Measurements from ENCODE around the gene SLC23A3.

The SLC23A3 gene

GRCh38 chr2:219112062-219112406, 57.8 kb downstream of the SLC23A3 start:
- Histone ChIP-seq H3K79me2 (ENCODE audit: low read length) (no peaks in the 10 kb centered on the region), H3K9me2 (replicated peaks; ENCODE audit: insufficient read depth, low read length) (no peaks in the 10 kb centered on the region), H3K4me3 (ENCODE audit: low read length) (no peak overlapping the region), H3K9ac (ENCODE audit: low read length) (no peak overlapping the region), H3K9me3 (replicated peaks; ENCODE audit: insufficient read depth, low read length) (no peaks in the 10 kb centered on the region), H3K27me3 (replicated peaks; ENCODE audit: insufficient read depth, low read length) (no peaks in the 10 kb centered on the region), H3K36me3 (replicated peaks; ENCODE audit: insufficient read depth, low read length) (no peaks in the 10 kb centered on the region), H2AFZ (ENCODE audit: low read length) (no peak overlapping the region), H3F3A (ENCODE audit: insufficient read depth, low read length) (no peaks in the 10 kb centered on the region), H4K20me1 (ENCODE audit: insufficient read depth, low read length) (0 out of 2 replicates have a peak, but pooled peaks cover 2% of the 10 kb centered on the region), H3K4me2 (ENCODE audit: low read depth, low read length) (no peak overlapping the region), H3K4me1 (ENCODE audit: low read length) (no peaks in the 10 kb centered on the region), H3K27ac (ENCODE audit: low read length) (no peak overlapping the region)
- DNase-seq: no peak
- TF ChIP-seq EZH2 (optimal IDR thresholded peaks at IDR 0.05; ENCODE audit: low read depth, low read length) (no peak), CTCF (IDR thresholded peaks at IDR 0.05; ENCODE audit: low read length) (no peak), EZH2phosphoT487 (IDR thresholded peaks at IDR 0.05; ENCODE audit: low read length) (no peak)
